Gastroesophageal sphincter (tissue), 3 donors: Measurements from ENCODE around the gene SLC38A11.

Source experiments
- CTCF ChIP-seq, 4 experiments: fragments of 200-600 bp in 2 of 4; fragments of 450-650 bp in 2 of 4; sonication (generic) in 1 of 4; IDR thresholded peaks; one replicate each; pipeline ENCODE4 v1.5.1; 2017 to 2019; ENCODE audit warnings: antibody characterized with exemption in 4 of 4, mild to moderate bottlenecking in 2 of 4, moderate library complexity in 2 of 4
- EP300 ChIP-seq: sonication (generic); formaldehyde crosslinking; IDR thresholded peaks from one replicate; pipeline ENCODE4 v1.6.1; 2017; ENCODE audit warnings: antibody characterized with exemption, mild to moderate bottlenecking
- POLR2A ChIP-seq, 2 donors: fragments of 450-650 bp; IDR thresholded peaks; one replicate each; pipeline ENCODE4 v1.6.1; 2017; ENCODE audit warnings: antibody characterized with exemption in 2 of 2, mild to moderate bottlenecking in 2 of 2, moderate library complexity in 1 of 2

- TF ChIP-seq EP300, result no peak
- no peak for TF ChIP-seq CTCF (IDR thresholded peaks at IDR 0.05)
- TF ChIP-seq POLR2A (IDR thresholded peaks at IDR 0.05), result no peak
These were observed 16.9 kb upstream of the SLC38A11 start for GRCh38 chr2:164972216-164972615.
